ENCODE results near the gene PTPRH.

The PTPRH gene

GRCh38 chr19:55244004-55244680, 34.8 kb upstream of the PTPRH start:
- DNase-seq (ENCODE audit: low read depth), result no peak

DNA sequence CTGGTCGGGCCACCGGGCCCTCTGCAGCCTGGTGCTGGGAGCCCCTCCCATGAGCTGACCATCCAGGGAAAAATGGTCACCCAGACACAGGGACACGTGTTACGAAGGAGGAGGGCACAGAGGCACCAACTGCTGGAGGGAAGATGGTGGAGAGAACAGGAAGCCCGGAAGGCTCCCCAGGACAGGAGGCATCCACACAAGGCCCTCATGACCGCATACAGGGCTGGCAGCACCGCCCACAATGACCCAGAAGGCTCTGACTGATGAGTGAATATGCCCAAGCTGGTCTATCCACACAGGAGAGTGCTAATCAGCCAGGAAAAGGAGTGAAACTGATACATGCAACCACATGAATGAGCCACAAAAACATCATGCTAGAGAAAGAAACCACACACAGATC, 33.2 kb upstream of the PTPRH start:
- DNase-seq (ENCODE audit: low read depth), result no peak

DNA sequence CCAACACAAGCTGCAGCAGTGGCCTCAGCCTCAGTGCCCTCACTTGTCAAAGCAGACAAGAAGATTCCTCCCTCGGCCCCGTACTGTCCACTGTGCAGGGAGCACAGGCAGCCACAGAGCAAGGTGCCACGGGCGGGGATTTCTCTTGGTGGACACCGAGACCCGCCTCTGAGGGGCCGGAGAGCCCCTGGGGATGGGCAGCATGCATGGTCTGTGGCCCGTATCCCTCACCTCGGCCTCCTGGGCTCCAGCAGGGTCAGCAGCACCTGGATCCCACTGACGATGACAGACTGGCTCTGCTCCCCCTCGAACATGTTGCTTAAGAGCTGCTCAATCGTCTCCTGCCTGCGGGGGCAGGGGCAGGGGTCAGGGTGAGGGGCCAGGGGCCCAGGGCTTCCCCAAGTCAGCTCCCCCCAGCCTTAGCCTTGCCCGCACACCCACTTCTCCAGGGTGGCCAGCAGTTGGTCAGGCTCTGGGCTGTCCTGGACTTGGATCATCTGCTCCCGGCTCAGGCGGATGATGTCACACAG, 32.7 kb upstream of the PTPRH start:
- no peak for DNase-seq (ENCODE audit: low read depth)

GRCh38 chr19:55241143-55241934, 32.0 kb upstream of the PTPRH start:
- DNase-seq (ENCODE audit: low read depth), result no peak

DNA sequence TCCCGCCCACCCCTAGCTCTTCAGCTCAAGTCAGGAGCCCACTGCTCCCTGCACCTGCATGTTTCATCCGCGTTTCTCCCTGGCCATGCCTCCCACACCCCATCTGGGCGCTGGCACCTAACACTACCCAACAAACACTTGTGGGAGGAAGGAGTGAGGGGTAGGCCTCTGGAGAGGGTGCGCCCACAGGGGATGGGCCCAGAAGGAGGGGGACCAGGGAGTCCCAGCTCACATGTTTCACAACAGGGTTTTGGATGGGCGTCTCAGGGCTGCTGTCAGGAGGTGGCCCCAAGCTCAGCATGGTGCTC, 31.4 kb upstream of the PTPRH start:
- DNase-seq (ENCODE audit: low read depth), result no peak

- DNase-seq (ENCODE audit: low read depth), result no peak
These were observed 29.7 kb upstream of the PTPRH start for GRCh38 chr19:55239004-55239403.

DNA sequence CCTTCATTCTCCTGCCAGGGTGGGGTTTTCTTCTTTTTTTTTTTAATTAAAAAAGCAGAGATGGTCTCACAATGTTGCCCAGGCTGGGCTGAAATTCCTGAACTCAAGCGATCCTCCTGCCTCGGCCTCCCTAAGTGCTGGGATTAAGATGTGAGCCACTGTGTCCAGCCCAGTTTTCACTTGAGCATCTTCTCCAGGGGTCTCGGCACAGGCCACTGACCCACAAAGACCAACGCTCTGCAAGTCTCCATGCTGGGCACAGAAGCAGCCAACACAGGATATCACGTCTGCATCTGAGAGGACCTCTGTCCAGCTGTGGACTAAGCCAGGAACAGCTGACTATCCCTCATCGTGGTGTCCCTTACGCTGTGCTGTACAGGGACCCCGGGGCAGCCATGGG, 28.7 kb upstream of the PTPRH start:
- DNase-seq (ENCODE audit: low read depth), result no peak

- no peak for DNase-seq (ENCODE audit: low read depth)
These were observed 23.7 kb upstream of the PTPRH start for GRCh38 chr19:55232986-55233385.

- no peak for DNase-seq (ENCODE audit: low read depth)
These were observed 22.9 kb upstream of the PTPRH start for GRCh38 chr19:55232286-55232602.

DNA sequence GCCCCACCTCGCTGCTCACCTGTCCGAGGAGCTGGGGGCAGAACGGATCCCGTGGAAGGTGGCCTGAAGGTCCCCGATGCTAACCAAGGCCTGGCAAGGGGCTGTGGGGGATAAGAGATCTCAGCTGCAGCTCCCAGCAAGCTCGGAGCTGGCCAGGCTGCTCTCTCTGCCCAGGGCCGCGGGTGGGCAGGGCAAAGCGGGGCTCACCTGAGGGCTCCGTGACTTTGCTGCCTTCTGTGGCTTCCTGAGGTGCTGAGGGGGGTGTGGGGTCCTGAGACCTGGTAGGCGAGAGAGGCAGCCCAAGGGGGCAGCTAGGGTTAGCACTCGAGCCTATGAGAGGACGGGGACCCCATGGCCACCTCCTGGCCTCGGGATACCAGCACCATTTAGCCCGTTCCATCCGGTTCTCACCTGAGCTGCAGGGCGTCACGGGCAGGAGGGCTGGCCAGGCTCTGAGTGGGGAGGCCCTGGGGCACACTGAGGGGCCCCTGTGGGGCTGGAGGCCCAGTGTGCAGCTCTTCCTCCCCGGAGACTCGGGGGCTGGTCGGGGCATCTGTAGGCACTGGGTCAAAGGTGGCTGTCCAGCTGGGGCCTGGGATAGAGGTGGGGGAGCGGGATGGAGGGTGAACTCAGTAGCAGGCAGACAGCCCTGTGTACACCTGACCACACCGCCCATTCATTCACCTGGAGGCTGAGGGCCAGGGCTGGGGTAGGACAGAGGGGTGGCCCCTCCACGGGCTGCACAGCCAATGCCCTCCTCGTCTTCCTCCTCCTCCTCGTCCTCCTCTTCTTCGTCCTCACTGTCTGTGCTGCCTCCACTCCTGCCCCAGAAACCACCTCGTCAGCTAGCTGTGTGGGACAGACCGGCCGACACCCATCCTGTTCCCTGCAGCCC, 22.3 kb upstream of the PTPRH start:
- DNase-seq (ENCODE audit: low read depth), result no peak

DNA sequence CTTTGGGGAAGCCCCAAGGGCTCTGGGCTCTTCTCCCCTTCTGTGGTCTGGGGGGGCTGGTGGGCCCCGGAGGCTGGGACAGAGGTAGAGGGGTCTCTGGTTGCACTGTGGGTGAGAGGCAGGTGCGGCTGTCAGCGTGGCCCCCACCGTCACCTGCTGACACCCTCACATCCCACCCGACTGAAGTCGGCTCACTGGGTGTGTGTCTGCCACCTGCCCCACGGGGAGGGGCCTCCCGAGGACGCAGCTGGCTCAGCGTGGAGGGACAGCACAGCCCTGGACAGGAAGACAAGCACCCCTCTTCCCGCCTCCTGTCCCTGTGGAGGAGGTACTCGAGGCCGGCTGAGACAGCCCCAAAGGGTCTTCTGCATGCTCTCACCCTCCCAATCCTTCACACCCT, 21.5 kb upstream of the PTPRH start:
- DNase-seq (ENCODE audit: low read depth), result no peak

DNA sequence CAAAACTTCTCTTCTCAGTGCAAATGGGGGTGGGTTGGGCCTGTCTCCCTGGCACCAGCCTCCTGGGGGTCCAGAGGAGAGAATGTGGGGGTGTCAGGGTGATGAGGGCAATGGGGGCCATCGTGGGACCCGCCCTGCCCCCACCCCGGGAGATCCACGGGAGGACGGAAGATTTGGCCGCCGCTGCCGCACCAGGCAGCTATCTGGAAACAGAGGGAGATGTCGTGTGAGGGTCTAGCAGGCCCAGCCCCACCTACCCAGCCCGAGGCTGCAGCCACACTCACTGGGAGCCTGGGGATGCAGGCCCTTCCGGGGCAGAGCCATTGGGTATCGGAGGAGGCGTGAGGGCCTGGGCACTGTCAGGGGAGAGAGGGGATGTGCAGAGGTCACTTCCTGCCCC, 21.0 kb upstream of the PTPRH start:
- DNase-seq (ENCODE audit: low read depth), result no peak

DNA sequence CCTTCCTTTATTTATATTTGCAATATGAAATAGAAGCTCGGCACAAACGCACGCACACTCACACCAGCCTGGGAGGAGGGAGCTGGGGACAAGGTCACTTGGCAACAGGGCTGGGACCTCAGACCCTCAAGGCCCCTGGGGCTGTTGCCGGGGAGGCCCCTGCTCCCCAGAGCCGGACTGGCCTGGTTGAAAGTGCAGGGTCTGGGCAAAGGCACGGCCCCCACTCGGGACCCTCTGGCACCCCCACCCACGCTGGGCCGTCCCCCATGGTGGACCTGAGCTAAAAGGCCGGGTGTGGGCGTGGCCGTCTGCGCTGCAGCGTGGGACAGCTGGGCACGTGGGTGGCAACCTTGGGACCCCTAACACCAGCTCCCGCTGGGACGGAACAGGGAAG, 20.5 kb upstream of the PTPRH start:
- no peak for DNase-seq (ENCODE audit: low read depth)

DNA sequence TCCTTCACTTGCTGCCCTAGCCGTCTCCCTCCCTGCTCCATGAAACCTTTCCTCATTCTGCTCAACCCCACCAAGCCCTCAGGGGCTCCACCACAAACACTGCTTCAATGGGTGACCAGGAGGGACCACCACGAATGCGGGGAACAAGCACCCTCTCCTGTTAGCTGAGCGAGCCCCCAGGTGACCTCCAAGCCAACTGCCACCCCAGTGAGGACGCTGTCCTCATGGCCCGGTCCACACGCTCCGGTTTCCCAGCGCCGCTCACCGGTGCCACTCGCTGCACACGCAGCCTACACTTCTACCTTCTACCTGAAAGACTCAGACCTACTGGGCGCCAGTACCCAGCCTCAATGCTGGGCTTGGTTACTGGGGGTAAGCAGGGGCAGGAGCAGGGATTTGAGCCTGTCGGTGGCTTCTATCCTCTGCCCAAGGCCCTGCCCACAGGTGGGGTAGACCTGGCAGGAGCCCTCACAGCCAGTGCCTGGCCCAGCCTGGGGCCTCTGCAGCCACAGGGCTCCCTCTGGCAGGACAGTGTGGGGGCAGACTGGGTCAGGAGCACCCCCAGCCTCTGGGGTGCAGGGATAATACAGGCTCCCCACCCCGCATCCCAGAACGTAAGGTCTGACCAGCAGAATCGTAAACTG, 20.0 kb upstream of the PTPRH start:
- DNase-seq (ENCODE audit: low read depth), result no peak

GRCh38 chr19:55228403-55229031, 19.2 kb upstream of the PTPRH start, which contains the start of gene TMEM86B:
TSS of gene TMEM86B (minus strand) at chr19:55228763. CDS start at chr19:55228741, 22 bp downstream.
- no peak for DNase-seq (ENCODE audit: low read depth)

DNA sequence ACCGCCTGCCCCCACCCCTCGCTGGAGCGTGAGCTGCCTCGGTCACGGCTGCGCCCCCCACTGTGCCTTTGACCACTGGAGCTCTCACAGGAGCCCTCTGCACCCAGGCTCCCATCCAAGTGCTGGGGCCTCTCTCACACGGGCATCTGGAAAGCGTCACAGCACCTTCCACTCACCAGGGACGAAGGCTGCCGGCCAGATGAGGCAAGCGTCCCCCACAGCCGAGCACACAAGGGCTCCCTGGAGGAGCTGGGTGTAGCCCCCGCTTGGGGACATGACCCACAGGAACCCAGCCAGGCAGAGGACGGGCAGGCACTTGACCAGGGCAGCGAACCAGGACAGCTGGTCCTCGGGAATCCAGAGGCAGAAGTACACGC, 18.7 kb upstream of the PTPRH start:
- no peak for DNase-seq (ENCODE audit: low read depth)

DNA sequence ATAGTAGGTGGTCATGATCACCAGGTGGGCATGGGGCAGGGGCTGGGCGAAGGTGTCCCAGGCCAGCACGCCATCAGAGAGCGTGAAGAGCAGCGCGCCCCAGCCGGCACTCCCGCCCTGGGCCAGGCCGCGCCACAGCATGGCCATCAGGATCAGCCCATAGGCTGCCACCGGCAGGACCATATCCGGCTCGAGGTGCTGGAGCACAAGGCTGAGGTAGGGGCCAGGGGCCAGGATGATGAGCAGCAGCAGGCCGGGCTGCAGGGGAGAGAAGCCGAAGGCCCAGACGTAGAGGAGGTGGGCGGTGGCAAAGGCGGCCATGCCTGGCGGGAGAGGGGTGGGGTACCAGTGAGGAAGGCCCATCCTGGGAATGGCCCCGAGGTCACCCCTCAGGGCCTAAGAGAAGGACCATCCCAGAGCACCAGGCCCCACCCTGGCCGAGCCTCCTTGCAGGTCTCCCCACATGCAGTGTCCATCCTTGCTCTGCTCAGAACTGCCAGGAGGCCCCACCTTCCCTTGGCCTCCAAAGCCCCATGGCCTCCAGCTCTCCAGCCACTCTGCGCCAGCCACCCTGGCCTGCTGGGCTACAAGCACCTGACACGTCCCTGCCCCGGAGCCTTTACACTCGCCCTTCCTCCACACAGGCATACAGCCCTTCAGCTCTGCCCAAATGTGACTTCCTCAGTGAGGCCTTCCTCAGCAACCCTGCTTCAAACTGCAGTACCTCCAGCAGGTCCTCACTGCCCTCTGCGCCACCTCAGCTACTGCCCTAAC, 18.1 kb upstream of the PTPRH start:
- no peak for DNase-seq (ENCODE audit: low read depth)

GRCh38 chr19:55226788-55227187, 17.5 kb upstream of the PTPRH start:
- DNase-seq (ENCODE audit: low read depth), result no peak

DNA sequence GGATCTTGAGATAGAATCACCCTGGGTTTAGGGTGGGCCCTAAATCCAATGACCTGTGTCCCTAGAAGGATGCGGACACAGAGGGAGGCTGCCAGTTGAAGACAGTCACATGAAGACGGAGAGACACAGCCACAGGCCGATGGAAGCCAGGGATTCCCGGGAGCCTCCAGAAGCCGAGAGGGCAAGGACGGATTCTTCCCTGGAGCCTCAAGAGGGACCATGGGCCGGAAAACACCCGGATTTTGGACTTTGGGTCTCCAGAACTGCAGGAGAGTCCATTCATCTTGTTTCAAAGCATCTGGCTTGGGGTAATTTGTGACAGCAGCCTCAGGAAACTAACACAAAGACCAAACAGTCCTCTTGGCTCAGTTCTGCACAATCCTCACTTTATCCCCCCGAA, 17.0 kb upstream of the PTPRH start:
- no peak for DNase-seq (ENCODE audit: low read depth)

- DNase-seq (ENCODE audit: low read depth), result no peak
These were observed 16.2 kb upstream of the PTPRH start for GRCh38 chr19:55225415-55225958.

All from ELR (cell line).